Liver (tissue), 9 donors: ENCODE results near the gene EGFLAM. TPM values are rescaled to one million over a fixed set of nuclear protein-coding genes. Genes with fewer than 3 reads are reported as not detected.

ENCODE experiments used
- DNase-seq: peaks from one replicate; pipeline ENCODE4 v3.0.0-alpha.2; 2017; ENCODE audit warnings: low spot score
- H3K27ac ChIP-seq, 2 donors: one replicate each; pipeline ENCODE4 v1.7.0; 2013; ENCODE audit warnings: inconsistent platforms in 2 of 2, low read length in 2 of 2, control low read depth in 1 of 2, low read depth in 1 of 2, mild to moderate bottlenecking in 1 of 2
- H3K27me3 ChIP-seq, 4 donors: one replicate each; pipeline versions ENCODE4 v1.6.1 to v1.7.0; 2013; ENCODE audit warnings: low read length in 3 of 4, inconsistent platforms in 1 of 4, mild to moderate bottlenecking in 1 of 4, moderate library complexity in 1 of 4; ENCODE audit not compliant: control insufficient read depth in 4 of 4, insufficient read depth in 4 of 4
- H3K36me3 ChIP-seq, 4 donors: one replicate each; pipeline versions ENCODE4 v1.6.1 to v1.7.0; 2013; ENCODE audit warnings: low read length in 3 of 4, mild to moderate bottlenecking in 3 of 4, low read depth in 1 of 4, moderate library complexity in 1 of 4; ENCODE audit not compliant: control insufficient read depth in 4 of 4, insufficient read depth in 3 of 4
- H3K4me1 ChIP-seq, 4 donors: one replicate each; pipeline versions ENCODE4 v1.6.1 to v1.7.0; 2013; ENCODE audit warnings: low read length in 3 of 4, mild to moderate bottlenecking in 3 of 4, moderate library complexity in 1 of 4; ENCODE audit not compliant: control insufficient read depth in 4 of 4, insufficient read depth in 4 of 4
- H3K4me3 ChIP-seq, 3 donors: one replicate each; pipeline versions ENCODE4 v1.6.1 to v1.7.0; 2013; ENCODE audit warnings: low read length in 3 of 3, control low read depth in 1 of 3, low read depth in 1 of 3, mild to moderate bottlenecking in 1 of 3
- H3K9ac ChIP-seq, 2 donors: one replicate each; pipeline ENCODE4 v1.7.0; 2013; ENCODE audit warnings: low read length in 2 of 2, mild to moderate bottlenecking in 2 of 2, moderate library complexity in 2 of 2, control low read depth in 1 of 2, low read depth in 1 of 2
- H3K9me3 ChIP-seq, 4 donors: one replicate each; pipeline versions ENCODE4 v1.6.1 to v1.7.0; 2013; ENCODE audit warnings: low read length in 3 of 4; ENCODE audit not compliant: control insufficient read depth in 4 of 4
- ATF3 ChIP-seq: IDR thresholded peaks from 2 replicates; pipeline ENCODE4 v1.6.1; 2016; ENCODE audit warnings: antibody characterized with exemption
- CTCF ChIP-seq: fragments of 150-350 bp; IDR thresholded peaks from 2 replicates; pipeline ENCODE4 v1.5.1; 2017; ENCODE audit warnings: improper control_type of control experiment, low read depth, low read length; ENCODE audit not compliant: missing input control
- EGR1 ChIP-seq, 2 donors: IDR thresholded peaks; 2 replicates each; pipeline ENCODE4 v1.6.1; 2016 to 2018; ENCODE audit warnings: antibody characterized with exemption in 2 of 2, low read depth in 2 of 2
- FOXA2 ChIP-seq: IDR thresholded peaks from 2 replicates; pipeline ENCODE4 v1.6.1; 2016; ENCODE audit warnings: antibody characterized with exemption
- GABPA ChIP-seq, 2 donors: IDR thresholded peaks in 1 of 2; conservative IDR thresholded peaks in 1 of 2; 2 replicates each; pipeline ENCODE4 v1.6.1; 2016; ENCODE audit warnings: antibody characterized with exemption in 2 of 2, mild to moderate bottlenecking in 1 of 2, moderate library complexity in 1 of 2
- HNF4A ChIP-seq, 2 donors: conservative IDR thresholded peaks; 2 replicates each; pipeline ENCODE4 v1.6.1; 2016; ENCODE audit warnings: antibody characterized with exemption in 2 of 2, mild to moderate bottlenecking in 2 of 2
- HNF4G ChIP-seq: IDR thresholded peaks from 2 replicates; pipeline ENCODE4 v1.6.1; 2016; ENCODE audit warnings: antibody characterized with exemption
- JUND ChIP-seq, 2 donors: IDR thresholded peaks; 2 replicates each; pipeline ENCODE4 v1.6.1; 2016; ENCODE audit warnings: antibody characterized with exemption in 2 of 2
- MAX ChIP-seq: IDR thresholded peaks from 2 replicates; pipeline ENCODE4 v1.6.1; 2016; ENCODE audit warnings: antibody characterized with exemption
- NR2F2 ChIP-seq: IDR thresholded peaks from 2 replicates; pipeline ENCODE4 v1.6.1; 2016; ENCODE audit warnings: antibody characterized with exemption
- REST ChIP-seq: IDR thresholded peaks from 2 replicates; pipeline ENCODE4 v1.6.1; 2016; ENCODE audit warnings: antibody characterized with exemption, mild to moderate bottlenecking
- RXRA ChIP-seq, 2 donors: IDR thresholded peaks; 2 replicates each; pipeline ENCODE4 v1.6.1; 2017 to 2018; ENCODE audit warnings: antibody characterized with exemption in 2 of 2, mild to moderate bottlenecking in 1 of 2
- SP1 ChIP-seq: IDR thresholded peaks from 2 replicates; pipeline ENCODE4 v1.6.1; 2018; ENCODE audit warnings: antibody characterized with exemption, mild to moderate bottlenecking
- YY1 ChIP-seq: IDR thresholded peaks from 2 replicates; pipeline ENCODE4 v1.6.1; 2016; ENCODE audit warnings: antibody characterized with exemption, mild to moderate bottlenecking
- ZBTB33 ChIP-seq: IDR thresholded peaks from 2 replicates; pipeline ENCODE4 v1.6.1; 2016; ENCODE audit warnings: antibody characterized with exemption
- WGBS: extraction: QIAGEN DNeasy Blood & Tissue Kit; methylation state at CpG from one replicate; pipeline ENCODE4 v1.1.7; 2013; 5-methylcytosine and 5-hydroxymethylcytosine counted together
- polyA plus RNA-seq, 2 donors: library from polyadenylated mRNA; stranded (reverse) in 1 of 2; unstranded in 1 of 2; fragments of 200-250 nt in 1 of 2; fragments of >200 nt in 1 of 2; fragmentation: Nextera tagmentation in 1 of 2; extraction: Ambion mirVana in 1 of 2; gene quantifications; one replicate each; pipeline versions ENCODE4 v1.2.1 to v1.2.3, GENCODE V29; 2013 to 2015
- total RNA-seq, 2 donors: library from RNA; depleted of rRNA; stranded (reverse); fragments of >200 nt; gene quantifications; one replicate each; pipeline ENCODE4 v1.2.3, GENCODE V29; 2014
- donor health status: healthy.
- donor health status: healthy.
- donor health status: healthy.
- donor health status: healthy.
- donor health status: healthy.

EGFLAM gene
- total and polyA plus RNA-seq, 4 donors, result 1.1 to 4.9 (median 1.9) TPM

- no peaks in the 10 kb centered on the region for H3K4me1 ChIP-seq
- H3K9ac ChIP-seq, result no peak overlapping the region
- DNase-seq, result no peak
- TF ChIP-seq ATF3 (no peak), NR2F2 (peak; percentile 70), HNF4G (no peak), GABPA (IDR thresholded peaks at IDR 0.05 in 1 of 2, conservative IDR thresholded peaks at IDR 0.05 in 1 of 2) (no peak)
- no peaks in the 10 kb centered on the region for H3K36me3 ChIP-seq
- 75% methylated on average over 8 of the region's 8 CpGs for WGBS
- no peak overlapping the region for H3K27ac ChIP-seq
- H3K9me3 ChIP-seq, result no peaks in the 10 kb centered on the region
- H3K4me3 ChIP-seq, result no peak overlapping the region
- no peaks in the 10 kb centered on the region for H3K27me3 ChIP-seq
These were observed 31.8 kb downstream of the EGFLAM start for GRCh38 chr5:38290028-38290653.

GRCh38 chr5:38291355-38291754 lies 33.0 kb downstream of the EGFLAM start:
- 74% methylated on average over 2 of the region's 2 CpGs for WGBS
- Histone ChIP-seq H3K27ac (no peak overlapping the region), H3K9ac (no peak overlapping the region), H3K27me3 (no peaks in the 10 kb centered on the region), H3K36me3 (no peaks in the 10 kb centered on the region), H3K4me1 (no peaks in the 10 kb centered on the region), H3K9me3 (no peaks in the 10 kb centered on the region), H3K4me3 (no peak overlapping the region)
- DNase-seq, result no peak
- TF ChIP-seq FOXA2 (no peak), ZBTB33 (no peak), MAX (no peak), ATF3 (no peak)

GRCh38 chr5:38292228-38292627 lies 33.9 kb downstream of the EGFLAM start:
- Histone ChIP-seq H3K4me1 (no peaks in the 10 kb centered on the region), H3K27ac (no peak overlapping the region), H3K9ac (no peak overlapping the region), H3K4me3 (no peak overlapping the region), H3K27me3 (no peaks in the 10 kb centered on the region), H3K36me3 (no peaks in the 10 kb centered on the region), H3K9me3 (no peaks in the 10 kb centered on the region)
- no peak for DNase-seq
- WGBS, result 87% methylated on average over 3 of the region's 3 CpGs
- TF ChIP-seq MAX (no peak), NR2F2 (no peak), ZBTB33 (no peak), SP1 (no peak), CTCF (no peak), REST (no peak), RXRA (IDR thresholded peaks at IDR 0.05) (no peak), FOXA2 (no peak), YY1 (no peak), JUND (IDR thresholded peaks at IDR 0.05) (no peak), ATF3 (no peak), GABPA (IDR thresholded peaks at IDR 0.05 in 1 of 2, conservative IDR thresholded peaks at IDR 0.05 in 1 of 2) (no peak), HNF4A (conservative IDR thresholded peaks at IDR 0.05) (no peak), EGR1 (IDR thresholded peaks at IDR 0.05; ENCODE audit: low read depth in 2 of 2) (no peak)
